ENCODE results near the gene FSIP1. TPM values are rescaled to one million over a fixed set of nuclear protein-coding genes. Genes with fewer than 3 reads are reported as not detected.

The FSIP1 gene
- total and polyA plus RNA-seq, 9 of the 15 experiments (the other 6 are each of a cell fraction or from before 2014, with no cell fraction given), result 0.07 to 0.51 (median 0.29) TPM

GRCh38 chr15:39699516-39700374 lies 82.9 kb downstream of the FSIP1 start (continued):
- TF ChIP-seq ZNF592 (IDR thresholded peaks at IDR 0.05), result peak; percentile 57; the same call in 1 of the 2 replicates
- TF ChIP-seq ZKSCAN8 (CRISPR knock-in tag; IDR thresholded peaks at IDR 0.05), result 0 out of 2 replicates have a peak, but pooled peaks have one; percentile 30
- TF ChIP-seq CREM (IDR thresholded peaks at IDR 0.05; ENCODE audit: low read depth), result no peak
- no peak for TF ChIP-seq ZNF253 (CRISPR knock-in tag; conservative IDR thresholded peaks at IDR 0.05)
- TF ChIP-seq ESRRA (IDR thresholded peaks at IDR 0.05; ENCODE audit: borderline replicate concordance, low read depth), result no peak
- no peak for TF ChIP-seq E2F1 (CRISPR knock-in tag; IDR thresholded peaks at IDR 0.05)
- TF ChIP-seq POLR2B (IDR thresholded peaks at IDR 0.05; ENCODE audit: low read depth, partially characterized antibody), result no peak
- TF ChIP-seq FOXA3 (CRISPR knock-in tag; conservative IDR thresholded peaks at IDR 0.05 in 1 of 2, IDR thresholded peaks at IDR 0.05 in 1 of 2), result no peak
- no peak for TF ChIP-seq NEUROD1 (IDR thresholded peaks at IDR 0.05; ENCODE audit: borderline replicate concordance, low read depth, low read length, partially characterized antibody)

Data from K562 (cell line).